ENCODE measurements around the gene TCFL5.
"Not testable (repeated sequence)": the region's sequence is repeated elsewhere in the genome, so short reads cannot be mapped to it uniquely, and the experiment has no call there.

Gene TCFL5

DNA sequence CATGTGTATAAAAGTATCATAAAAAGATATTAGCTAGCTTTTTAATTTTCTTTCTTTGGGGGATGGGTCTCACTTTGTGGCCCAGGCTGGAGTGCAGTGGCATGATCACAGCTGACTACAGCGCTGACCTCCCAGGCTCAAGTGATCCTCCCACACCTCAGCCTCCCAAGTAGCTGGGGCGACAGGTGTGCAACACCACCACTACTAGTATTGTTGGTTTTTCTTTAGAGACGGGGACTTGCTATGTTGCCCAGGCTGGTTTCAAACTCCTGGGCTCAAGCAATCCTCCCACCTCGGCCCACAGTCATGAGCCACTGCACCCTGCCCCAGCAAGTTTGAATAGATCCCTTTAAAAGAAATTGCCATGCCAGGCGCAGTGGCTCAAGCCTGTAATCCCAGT, 6.5 kb downstream of the TCFL5 start:
- DNase-seq (ENCODE audit: low read depth in 2 of 2) = no peak

DNA sequence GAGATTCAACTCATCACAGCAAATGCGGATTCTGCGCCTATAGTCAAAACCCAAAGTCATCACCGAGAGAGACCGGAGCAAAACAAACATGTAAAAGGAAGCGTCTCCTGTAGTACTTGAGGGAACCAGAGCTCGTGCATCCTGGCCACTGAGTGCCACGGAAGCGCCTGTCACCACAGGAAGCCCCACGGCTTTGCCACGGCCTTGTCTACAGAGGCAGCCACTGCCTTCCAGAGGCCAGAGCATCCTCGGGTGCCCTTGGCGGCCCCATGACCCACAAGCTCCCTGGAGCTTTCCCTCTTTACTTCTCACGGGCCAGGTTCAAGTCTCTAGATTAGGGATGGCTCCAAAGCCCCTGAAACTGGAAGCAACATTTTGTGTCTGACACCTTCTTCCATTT, 7.5 kb downstream of the TCFL5 start:
- DNase-seq (ENCODE audit: low read depth in 2 of 2) = no peak

DNA sequence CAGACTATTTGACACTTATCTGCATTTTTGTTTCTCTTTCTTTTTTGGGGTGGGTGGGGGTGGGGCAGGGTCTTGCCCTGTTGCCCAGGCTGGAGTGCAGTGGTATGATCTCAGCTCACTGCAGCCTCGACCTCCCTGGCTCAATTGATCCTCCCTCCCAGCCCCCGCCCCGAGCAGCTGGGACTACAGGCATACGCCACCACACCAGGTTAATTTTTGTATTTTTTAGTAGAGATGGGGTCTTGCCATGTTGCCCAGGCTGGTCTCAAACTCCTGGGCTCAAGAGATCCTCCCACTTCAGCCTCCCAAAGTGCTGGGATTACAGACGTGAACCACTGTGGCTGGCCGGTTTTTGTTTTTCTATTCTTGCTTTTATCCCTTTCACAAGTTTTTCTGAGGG, 8.3 kb downstream of the TCFL5 start:
- not testable (repeated sequence) for DNase-seq (ENCODE audit: low read depth in 2 of 2)

- DNase-seq (ENCODE audit: low read depth in 2 of 2) = no peak
These were observed 8.8 kb downstream of the TCFL5 start for GRCh38 chr20:62852841-62853240.

GRCh38 chr20:62852196-62852595, 9.4 kb downstream of the TCFL5 start:
- DNase-seq (ENCODE audit: low read depth in 2 of 2) = no peak

GRCh38 chr20:62850333-62850974, 11.2 kb downstream of the TCFL5 start:
- no peak for DNase-seq (ENCODE audit: low read depth in 2 of 2)

GRCh38 chr20:62849431-62849830, 12.2 kb downstream of the TCFL5 start:
- DNase-seq (ENCODE audit: low read depth in 2 of 2) = no peak

DNA sequence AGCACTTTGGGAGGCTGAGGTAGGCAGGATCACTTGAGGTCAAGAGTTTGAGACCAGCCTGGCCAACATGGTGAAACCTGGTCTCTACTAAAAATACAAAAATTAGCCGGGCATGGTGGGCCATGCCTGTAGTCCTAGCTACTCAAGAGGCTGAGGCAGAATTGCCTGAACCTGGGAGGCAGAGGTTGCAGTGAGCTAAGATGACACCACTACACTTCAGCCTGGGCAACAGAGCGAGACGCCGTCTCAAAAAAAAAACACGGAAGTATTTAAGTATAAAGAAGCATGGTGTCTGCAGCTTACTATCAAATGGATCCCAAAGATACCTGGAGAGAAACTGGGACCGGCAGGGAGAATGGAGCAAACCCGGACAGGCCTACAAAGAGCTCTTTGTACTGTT, 12.7 kb downstream of the TCFL5 start:
- not testable (repeated sequence) for DNase-seq (ENCODE audit: low read depth in 2 of 2)

GRCh38 chr20:62846166-62846890, 15.3 kb downstream of the TCFL5 start:
- no peak for DNase-seq (ENCODE audit: low read depth in 2 of 2)

DNA sequence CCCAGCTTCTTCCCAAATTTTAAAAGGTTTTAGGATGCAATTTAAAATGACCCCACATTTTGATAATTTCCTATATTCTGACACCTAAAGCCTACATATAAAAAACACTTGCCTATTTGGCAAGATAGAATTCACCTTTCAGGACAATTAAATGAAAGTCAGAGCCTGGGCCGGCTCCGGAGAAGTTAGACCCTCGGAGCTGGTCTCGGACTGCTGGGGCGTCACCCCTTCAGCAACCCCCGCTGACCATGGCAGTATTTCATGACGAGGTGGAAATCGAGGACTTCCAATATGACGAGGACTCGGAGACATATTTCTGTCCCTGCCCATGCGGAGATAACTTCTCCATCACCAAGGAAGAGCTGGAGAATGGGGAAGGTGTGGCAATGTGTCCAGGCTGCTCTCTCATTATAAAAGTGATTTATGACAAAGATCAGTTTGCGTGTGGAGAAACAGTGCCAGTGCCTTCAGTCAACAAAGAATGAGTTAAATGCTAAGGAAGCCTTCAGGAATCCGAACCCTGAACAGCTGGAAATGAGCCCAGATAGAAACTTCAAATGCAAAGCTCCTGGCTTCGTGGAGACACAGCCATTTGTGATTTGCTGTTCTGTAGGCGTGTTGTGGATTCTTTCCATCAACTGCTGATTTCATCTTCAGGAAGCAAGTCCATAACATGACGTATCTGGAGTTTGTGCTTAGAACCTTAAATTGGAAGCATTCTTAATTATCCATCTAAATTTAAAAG, 16.0 kb downstream of the TCFL5 start:
- DNase-seq (ENCODE audit: low read depth in 2 of 2) = no peak

GRCh38 chr20:62844182-62844581, 17.4 kb downstream of the TCFL5 start:
- DNase-seq (ENCODE audit: low read depth in 2 of 2) = no peak

- no peak for DNase-seq (ENCODE audit: low read depth in 2 of 2)
These were observed 18.0 kb downstream of the TCFL5 start for GRCh38 chr20:62843656-62844055.

GRCh38 chr20:62841705-62842212, 19.9 kb downstream of the TCFL5 start:
- DNase-seq (ENCODE audit: low read depth in 2 of 2) = no peak

- no peak for DNase-seq (ENCODE audit: low read depth in 2 of 2)
These were observed 21.1 kb downstream of the TCFL5 start for GRCh38 chr20:62840244-62841197.

DNA sequence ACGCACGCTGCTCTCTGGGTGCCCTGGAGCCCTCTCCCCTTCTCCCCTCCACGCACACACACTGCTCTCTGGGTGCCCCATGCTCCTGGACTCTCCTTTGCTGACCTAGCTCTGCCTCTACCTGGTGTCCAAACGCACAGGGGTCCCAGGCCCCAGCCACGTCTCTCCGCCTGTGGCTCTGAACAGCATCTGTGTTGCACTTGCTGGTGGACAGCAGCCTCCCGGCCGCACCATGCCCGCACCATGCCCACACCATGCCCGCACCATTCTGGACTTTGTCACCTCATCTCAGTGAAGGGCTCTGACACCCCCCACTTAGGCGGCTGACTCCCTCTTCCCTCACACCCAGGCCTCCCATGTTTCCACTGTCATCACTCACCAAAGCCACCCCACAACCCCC, 21.8 kb downstream of the TCFL5 start:
- DNase-seq (ENCODE audit: low read depth in 2 of 2) = no peak

GRCh38 chr20:62839261-62839660, 22.4 kb downstream of the TCFL5 start:
- DNase-seq (ENCODE audit: low read depth in 2 of 2) = no peak

DNA sequence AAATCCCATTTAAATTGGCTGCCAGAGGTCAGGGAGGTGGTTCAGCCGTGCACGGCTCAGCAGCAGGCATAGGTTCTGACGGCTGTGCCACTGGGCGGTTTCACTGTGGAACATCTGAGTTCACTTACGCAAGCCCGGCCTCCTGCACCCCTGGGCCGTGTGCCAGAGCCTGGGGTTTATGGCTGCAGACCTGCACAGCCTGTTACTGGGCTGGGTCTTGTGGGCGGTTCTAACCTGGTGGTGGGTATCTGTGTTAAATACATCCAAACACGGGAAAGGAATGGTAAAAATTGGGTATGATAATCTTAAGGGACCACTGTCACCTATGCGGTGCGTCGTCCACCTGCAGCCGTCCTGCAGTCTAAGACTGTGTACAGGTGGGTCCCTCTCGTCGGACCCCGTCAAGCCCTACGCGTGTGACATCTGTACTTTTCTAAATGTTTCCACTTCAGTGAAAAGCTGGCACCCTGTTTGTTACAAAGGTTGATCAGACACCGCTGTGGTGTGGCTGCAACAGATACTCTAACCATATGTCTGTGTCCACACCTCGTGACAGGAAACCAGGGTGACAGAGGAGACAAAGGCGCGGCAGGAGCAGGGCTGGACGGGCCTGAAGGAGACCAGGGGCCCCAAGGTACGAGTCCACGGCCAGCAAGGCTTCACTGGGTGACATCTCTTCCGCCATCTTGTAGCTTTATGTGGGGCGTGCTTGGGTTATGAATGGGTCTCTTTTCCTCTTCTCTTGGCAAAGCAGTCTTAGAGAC, 23.3 kb downstream of the TCFL5 start:
- no peak for DNase-seq (ENCODE audit: low read depth in 2 of 2)

DNA sequence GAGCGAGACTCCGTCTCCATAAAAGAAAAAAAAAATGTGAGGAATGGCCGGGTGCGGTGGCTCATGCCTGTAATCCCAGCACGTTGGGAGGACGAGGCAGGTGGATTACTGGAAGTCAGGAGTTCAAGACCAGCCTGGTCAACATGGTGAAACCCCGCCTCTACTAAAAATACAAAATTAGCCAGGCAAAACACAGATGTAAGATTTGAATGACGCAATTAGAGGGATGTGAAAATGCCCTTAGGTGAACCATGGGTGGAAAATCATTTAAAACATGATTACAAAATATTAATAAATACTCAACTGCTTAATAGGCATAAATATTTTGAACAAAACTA, 23.9 kb downstream of the TCFL5 start:
- DNase-seq (ENCODE audit: low read depth in 2 of 2) = no peak

GRCh38 chr20:62836967-62837490, 24.6 kb downstream of the TCFL5 start:
- DNase-seq (ENCODE audit: low read depth in 2 of 2) = no peak

All from stimulated activated CD4-positive, alpha-beta T cell treated with anti-CD3 and anti-CD28 coated beads, Interleukin-1b, Interleukin-23, amount 100 ng/mL, for 1 hour (primary cell).